GM03348 (cell line): ENCODE results near the gene IDE.
"Not testable (repeated sequence)": the region's sequence is repeated elsewhere in the genome, so short reads cannot be mapped to it uniquely, and the experiment has no call there.

ENCODE experiments used
- DNase-seq: peaks from one replicate; pipeline ENCODE4 v3.0.0; 2012; ENCODE audit warnings: low spot score

Gene IDE

DNA sequence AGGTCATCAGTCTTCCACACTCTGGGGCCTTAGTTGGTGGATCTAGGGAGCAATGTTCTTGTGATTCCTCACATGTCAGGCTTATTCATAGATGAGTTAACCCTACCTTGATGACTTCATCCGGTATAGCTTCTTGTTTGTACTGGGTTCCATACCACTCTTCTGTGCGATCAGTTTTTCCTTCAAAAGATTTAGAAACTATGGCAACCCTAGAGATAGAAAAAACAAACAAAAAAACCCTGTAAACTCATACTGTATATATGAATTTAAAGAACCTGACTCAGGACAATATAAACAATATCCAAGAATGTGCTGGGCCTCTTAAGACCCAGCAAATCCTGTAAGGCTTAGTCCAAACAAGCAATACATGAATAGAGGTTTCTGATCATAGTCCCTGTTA lies 83.5 kb downstream of the IDE start:
- DNase-seq: no peak

DNA sequence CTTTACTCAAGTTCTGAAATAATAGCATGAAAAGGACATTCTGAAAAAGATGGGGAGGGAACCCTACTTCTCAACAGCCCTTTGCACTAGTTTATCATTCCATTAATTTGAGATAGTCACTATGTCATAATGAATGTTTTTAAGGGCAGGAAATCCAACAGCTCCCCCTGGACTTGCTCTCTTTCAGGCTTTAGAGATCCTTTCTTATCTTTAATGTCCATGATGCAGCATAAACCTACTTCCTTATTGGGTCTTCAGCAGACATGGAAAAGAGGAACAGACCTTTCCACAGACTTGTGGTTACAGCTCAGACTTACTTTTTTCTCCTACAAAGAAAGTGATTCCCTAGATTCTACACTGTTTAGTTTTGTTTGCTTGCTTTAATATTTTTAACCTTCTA lies 87.3 kb downstream of the IDE start:
- no peak for DNase-seq

DNA sequence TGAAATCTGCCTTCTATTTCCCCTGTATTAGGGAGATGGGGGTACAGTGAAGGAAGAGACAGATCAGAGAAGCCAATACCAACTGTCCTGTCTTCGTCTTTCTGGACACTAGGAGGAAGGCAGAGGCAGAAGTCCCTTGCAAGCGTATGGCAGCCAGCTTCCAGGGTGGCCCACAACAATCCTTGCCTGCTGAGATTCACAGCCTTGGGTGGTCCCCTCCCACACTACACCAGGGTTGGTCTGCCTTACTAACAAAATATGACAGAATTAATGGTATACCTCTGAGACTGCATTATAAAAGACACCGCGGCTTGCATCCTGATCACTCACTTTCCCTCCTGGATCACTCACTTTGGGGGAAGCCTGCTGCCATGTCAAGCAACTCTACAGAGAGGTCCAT lies 90.4 kb downstream of the IDE start:
- DNase-seq: no peak

DNA sequence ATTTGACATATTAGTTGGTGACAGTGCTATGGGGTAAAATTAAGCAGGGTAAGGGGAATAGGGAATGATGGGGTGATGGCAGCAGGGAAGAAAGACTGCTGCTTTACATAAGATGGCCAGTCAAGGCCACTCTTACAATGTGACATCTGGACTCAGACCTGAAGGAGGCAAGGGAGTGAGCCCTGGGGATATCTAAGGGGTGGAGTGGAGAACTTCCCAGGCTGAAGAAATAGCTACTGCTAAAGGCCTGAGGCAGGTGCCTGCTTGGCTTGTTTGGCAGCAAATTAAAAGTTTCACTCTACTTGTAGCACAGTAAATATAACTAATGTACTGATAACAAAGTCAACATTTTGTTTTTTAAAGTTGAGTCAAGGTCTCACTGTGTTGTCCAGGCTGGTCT lies 93.5 kb downstream of the IDE start:
- DNase-seq: no peak

DNA sequence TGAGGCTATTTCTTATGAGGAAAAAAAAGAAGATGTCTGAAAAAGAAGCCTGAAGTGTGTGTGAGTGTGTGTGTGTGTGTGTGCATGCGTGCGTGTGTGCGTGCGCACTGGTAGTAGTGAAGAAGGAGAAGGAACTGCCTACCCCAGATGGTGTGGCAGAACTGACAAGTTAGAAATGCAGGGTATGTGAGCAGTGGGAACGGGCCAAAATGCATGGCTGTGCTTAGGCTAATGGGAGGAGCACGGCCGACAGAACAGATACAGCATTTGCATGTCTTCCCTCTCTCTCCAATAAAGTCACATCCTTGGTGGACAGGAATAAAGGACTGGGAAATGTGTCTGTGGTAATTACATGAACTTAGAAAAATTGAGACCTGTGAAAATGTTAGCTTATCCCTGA lies 94.3 kb downstream of the IDE start:
- no peak for DNase-seq

DNA sequence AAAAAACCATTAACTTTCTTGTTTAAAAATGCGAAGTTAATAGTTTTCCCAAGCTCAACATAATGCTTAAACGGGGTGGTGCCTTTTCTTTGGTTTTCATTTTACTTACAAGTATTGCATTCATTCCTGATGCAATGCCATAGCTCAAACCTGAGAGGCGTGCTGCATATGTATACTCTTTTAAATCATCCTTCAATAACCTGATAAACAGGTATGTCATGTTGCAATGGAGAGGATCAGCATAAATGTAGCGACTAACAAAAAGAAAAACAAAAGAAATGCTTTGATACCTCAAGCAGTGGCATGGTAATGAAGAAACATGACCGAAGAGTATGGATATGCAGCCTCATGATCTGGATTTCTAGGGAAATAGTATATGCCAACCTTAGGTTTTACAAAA lies 95.4 kb downstream of the IDE start:
- DNase-seq: no peak

DNA sequence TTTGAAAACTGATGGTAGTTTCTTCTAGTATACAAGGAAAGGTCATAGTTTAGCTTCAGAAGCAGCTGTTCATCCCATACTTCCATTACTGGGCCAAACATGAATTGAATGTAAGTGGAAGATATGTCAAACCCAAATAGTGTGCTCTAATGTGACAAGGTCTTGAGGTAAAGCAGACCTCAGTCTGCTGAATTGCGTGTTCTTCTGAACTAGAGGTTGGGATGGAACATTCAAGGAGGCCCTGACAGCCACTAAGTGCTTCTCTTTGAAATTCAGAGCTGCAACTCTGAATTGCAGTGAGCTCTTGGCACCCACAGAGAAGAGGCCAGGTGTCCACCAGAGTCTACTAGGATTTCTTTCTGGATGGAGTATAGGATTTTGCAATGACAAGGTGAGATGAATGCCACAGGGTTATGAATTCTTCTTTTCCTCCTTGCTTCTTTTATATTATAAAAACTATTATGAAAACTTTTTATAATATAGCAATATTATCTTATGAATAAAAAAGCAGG lies 98.5 kb downstream of the IDE start:
- DNase-seq: no peak

DNA sequence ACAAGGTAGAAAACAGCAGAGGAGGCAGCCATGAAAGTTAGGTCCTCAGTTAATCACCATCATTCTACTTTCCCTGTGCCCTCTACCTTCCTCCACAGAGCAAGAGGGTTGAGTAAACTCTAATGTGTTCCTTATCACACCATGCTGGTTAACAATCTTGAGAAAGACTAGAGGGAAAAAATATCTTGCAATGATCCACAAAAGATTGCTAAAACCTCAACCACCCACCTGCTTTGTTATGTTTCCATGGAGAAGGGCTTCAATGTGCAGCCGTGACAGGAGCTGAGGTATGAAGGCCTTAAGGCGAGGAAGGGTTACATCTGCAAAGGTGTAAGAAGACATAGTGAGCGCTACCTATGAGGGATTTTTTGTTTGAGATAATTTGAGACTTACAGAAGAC lies 103.9 kb downstream of the IDE start:
- DNase-seq: no peak

DNA sequence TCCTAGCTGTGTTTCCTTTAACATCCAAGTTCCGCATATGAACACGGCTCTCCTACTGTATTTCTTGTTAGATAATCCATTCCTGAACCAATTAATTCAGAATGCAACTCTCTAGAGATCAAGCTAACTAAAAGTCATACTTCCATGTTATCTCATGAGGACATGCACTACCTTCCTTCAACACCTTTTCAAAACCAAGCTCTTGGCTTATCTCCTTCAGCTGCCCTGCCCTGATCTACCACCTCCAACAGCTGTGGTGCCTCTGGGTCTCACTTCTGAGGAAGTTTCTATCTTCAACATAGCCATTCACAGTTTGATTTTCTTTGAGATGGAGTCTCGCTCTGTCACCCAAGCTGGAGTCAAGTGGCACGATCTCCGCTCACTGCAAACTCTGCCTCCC lies 109.5 kb downstream of the IDE start:
- DNase-seq: no peak

DNA sequence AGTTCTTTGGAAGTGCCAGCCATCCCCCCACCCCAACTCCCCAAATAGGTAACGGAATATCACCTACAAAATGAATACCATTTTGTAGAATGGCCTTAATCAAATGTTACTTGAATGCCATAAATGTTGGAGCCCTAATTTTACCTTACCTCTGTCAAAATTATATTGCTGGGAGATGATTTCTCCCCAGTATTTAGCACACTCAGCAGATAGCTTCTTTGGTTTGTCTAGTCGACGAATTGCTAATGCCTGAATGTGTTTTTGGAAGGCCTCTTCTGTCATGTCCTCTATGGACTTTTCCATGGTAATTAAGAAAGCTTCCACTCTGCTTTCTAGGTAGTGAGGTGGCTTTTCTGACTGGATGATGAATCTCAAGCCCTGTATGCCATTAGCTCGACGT lies 110.3 kb downstream of the IDE start:
- DNase-seq: no peak

DNA sequence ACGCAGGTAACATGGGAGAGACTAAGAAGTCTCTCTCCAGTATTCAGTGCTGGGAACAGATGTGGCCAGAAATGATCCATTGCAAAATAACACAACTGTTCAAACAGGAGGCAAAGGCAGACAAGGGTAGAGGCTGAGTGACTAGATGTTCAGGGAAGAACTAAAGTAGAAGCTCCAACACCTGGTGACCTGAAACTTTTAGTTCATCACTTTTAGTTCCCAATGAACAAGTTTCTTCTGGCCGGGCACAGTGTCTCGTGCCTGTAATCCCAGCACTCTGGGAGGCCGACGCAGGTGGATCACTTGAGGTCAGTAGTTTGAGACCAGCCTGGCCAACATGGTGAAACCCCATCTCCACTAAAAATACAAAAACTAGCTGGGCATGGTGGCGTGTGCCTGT lies 118.9 kb downstream of the IDE start:
- DNase-seq: not testable (repeated sequence)

DNA sequence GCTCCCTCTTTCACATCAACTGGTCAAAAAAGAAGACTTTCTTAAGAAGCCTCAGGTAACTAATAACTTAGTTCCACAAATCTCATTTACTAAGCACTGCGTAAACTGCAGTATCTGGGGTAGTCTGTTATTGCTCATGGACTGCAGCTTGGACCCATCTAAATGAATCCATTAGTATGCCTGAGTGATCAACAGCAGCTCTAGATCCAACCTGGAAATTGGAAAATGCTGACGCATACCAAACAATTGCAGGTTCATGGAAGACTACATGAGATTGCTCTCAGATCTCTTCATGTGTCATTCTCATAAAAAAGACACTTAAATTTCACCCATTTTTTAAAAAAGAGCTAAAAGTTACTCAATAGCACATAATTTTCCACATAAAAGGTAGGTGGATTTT lies 121.6 kb downstream of the IDE start:
- DNase-seq: no peak

DNA sequence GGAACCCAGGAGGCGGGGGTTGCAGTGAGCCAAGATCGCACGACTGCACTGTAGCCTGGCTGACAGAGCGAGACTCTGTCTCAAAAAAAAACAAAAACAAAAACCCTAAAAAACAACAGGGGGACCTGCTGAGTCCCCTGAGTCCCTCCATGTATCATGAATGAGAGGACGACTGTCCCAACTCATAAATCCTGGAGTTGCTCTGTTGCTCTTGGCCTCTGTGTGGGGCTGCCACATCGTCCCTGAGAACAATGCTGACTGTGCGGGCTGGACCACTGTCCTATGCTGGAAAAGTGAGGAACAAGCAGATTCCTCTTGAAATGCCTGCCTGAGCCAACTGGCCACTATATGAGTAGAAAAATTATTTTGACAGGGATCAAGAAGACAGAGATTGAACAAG lies 122.5 kb downstream of the IDE start:
- no peak for DNase-seq

DNA sequence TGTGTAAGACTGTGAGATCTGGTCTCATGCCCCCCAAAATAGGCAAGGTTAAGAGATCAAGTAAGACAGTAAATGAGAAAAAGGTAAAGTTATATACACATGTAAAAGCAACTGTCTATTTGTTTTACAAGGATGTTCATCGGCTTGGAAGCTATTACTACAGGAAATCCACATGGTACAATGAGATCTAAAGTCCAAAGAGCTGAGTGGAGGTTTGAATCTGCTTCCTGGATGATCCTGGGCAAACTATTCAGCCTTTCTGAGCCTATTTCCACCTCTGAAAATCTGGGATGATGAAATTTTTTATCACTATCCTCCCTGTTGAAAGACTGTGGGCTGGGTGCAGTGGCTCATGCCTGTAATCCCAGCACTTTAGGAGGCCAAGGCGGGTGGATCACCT lies 123.0 kb downstream of the IDE start:
- DNase-seq: no peak

DNA sequence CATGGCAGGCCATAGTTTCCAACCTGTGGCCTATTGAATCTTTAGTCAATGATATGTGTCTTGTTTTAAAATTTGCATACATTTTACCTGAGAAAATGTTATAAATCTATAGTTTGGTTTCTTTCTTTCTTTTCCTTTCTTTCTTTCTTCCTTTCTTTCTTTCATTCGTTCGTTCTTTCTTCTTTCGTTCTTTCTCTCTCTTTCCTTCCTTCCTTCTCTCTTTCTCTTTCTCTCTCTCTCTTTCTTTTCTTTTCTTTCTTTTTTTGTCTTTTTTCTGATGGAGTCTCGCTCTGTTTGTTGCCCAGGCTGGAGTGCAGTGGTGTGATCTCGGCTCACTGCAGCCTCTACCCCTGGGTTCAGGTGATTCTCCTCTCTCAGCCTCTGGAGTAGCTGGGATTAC lies 133.3 kb downstream of the IDE start:
- no peak for DNase-seq

DNA sequence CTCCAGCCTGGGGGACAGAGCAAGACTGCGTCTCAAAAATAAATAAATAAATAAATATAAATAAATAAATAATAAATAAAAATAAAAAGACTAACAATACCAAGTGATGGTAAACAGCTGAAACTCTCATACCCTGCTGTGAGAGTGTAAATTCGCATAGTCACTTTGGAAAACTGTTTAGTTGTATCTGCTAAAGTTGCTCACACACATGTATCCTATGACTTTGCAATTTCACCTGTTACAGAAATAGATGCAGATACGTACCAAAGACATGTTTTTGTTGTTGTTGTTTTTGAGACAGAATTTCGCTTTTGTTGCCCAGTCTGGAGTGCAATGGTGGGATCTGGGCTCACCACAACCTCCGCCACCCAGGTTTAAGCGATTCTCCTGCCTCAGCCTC lies 135.7 kb downstream of the IDE start:
- no peak for DNase-seq

DNA sequence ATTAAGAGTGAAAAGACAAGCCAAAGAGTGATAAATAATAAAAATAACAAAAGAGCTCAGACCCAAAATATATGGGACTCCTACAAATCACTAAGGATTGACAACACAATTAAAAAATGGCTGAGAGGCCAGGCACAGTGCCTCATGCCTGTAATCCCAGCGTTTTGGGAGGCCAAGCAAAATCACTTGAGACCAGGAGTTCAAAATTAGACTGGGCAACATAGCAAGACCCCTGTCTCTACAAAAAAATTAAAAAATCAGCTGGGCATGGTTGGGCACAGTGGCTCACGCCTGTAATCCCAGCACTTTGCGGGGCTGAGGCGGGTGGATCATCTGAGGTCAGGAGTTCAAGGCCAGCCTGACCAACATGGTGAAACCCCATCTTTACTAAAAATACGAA lies 137.3 kb downstream of the IDE start:
- no peak for DNase-seq

DNA sequence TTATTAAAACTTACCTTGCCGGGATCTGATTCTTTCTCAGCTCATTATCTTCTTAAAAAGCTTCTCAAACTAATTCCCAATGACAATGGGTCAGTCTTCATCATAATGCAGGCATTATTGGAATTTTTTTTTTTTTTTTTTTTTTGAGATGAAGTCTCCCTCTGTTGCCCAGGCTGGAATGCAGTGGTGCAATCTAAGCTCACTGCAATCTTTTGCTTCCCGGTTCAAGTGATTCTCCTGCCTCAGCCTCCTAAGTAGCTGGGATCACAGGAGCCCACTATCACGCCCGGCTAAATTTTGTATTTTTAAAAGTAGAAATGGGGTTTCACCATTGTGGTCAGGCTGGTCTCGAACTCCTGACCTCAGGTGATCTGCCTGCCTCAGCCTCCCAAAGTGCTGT lies 137.8 kb downstream of the IDE start:
- DNase-seq: peak; percentile 15

DNA sequence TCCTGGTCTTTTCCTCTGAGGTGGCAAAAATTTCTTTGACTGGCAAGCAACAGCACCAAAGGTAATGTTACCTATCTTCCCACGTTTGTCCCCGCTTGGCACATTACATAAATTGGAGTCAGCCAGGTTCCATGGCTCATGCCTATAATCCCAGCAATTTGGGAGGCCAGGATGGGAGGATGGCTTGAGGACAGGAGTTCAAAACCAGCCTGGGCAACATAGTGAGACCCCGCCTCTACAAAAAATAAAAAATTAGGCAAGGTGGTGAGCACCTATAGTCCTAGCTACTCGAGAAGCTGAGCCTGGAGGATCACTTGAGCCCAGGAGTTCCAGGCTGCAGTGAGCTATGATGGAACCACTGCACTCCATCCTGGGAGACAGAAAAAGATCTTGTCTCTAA lies 139.5 kb downstream of the IDE start:
- DNase-seq: no peak

DNA sequence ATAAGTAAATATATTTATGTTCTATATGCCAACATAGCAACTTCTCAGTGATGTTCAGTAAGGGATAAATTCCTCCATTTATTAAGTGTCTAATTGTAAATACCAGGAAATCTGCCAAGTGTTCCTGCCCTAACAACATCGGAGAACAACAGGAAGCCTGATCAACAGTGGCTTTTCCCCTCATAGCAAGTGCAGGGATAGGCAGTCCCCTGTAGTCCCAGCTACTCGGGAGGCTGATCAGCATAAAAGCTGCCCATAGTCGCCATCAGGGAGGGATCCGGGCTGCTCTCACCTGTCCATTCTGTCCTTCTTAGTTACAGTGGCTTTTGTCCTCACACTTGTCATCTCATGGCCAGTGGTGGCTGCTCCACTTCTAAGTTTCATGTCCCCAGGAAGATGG lies 141.3 kb downstream of the IDE start:
- no peak for DNase-seq

DNA sequence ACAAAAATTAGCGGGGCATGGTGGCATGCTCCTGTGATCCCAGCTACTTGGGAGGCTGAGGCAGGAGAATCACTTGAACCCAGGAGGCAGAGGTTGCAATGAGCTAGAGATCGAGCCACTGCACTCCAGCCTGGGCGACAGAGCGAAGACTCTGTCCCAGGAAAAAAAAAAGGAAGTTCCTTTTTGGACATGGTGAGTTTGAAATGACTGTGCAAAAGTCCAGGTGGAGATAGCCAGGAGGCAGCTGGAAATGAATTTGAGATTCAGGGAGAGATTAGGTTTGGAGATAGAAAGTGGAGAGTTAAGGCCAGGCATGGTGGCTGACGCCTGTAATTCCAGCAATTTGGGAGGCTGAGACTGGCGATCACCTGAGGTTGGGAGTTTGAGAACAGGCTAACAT lies 143.8 kb downstream of the IDE start:
- DNase-seq: no peak

DNA sequence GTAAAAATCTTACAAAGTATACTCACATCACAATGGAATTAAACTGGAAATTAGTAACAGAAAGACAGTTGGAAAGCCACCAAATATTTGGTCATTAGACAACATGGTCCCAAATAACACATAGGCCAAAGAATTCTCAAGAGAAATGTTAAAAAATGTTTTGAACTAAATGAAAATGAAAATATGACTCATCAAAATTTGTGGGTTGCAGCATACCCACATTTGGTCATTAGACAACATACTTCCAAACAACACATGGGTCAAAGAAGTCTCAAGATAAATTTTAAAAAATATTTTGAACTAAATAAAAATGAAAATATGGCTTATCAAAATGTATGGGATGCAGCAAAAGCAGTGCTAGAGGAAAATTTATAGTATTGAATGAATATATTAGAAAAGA lies 152.3 kb downstream of the IDE start:
- no peak for DNase-seq

DNA sequence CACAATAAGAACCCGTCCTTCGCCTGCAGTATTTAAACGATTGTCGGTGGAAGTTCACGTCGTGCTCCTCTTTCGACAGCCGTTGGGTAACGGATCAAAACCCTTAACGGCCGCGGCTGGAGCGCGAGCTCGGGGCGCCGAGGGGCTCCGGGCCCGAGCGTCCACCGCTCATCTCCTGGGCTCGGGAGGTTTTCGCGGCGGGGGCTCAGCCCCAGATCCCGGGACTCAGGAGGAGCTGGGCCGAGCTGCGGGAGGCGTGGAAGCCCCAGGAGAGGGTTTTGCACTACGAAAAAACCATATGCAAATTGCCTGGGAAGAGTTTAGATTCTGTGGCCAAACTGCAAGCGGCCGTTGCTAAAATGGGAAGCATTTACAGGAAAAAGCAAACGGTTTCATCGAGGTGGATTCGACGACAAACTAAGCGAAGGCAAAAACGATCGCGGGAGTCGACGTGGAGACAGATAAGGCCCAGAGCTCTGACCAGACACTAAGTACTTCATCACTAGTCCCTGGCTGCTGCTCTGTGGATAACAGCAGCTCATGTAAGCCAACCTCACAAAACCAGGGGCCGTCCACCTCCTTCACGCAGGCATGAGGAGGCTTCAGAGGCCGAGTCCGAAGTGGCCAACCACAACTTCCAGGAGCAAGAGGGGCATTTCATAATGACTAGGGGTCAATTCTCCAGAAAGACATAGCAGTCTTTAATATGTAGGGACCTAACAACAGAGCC lies 153.2 kb downstream of the IDE start:
- no peak for DNase-seq

DNA sequence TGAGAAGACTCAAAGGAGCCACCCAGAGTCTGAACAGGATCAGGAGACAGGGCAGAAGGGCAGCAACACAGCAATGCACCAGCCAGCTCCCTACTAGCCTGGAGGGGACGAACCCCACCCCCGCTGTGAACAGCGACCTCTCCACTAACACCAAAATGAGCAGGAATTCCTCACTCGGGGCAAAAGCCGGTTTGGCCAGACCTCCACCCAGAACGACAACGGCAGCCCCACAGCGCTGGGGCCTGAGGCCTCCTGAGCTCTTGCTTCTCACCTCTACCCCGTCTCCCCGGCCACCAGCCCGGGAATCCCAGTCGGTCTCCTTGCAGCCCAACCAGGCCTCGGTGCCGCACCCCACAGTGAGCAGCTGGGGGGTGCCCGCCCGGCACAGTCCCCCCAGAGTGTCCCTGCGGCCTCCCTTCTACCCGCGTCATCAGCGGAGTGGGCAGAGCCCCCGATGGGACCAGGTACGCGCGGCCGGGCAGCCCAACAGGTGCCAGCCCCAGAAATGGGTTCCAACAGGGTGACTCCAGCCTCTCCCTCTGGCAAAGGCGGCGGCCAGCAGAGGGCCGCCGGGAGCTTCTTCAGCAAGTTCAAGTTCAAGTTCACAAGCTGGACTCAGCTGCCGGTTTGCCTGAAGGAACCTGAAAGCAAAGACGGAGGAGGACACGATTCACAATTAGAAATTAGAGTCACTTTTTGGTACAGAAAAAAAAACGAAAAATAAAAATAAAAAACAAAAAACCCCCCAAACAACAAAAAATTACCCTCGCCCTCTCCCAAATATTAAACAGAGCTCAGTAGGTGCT lies 153.9 kb downstream of the IDE start:
- DNase-seq: peak; percentile 61
